ENCODE measurements around the gene ACYP2.
"Not testable (repeated sequence)": the region's sequence is repeated elsewhere in the genome, so short reads cannot be mapped to it uniquely, and the experiment has no call there.

Gene ACYP2

GRCh38 chr2:54115284-54116137 lies at the start of gene ACYP2:
Gene ACYP2 (plus strand): TSS chr2:54115615.
- peak; percentile 79 to 85 for DNase-seq (ENCODE audit: low read depth in 2 of 2)

- DNase-seq (ENCODE audit: low read depth in 2 of 2) = no peak
These were observed 49.5 kb upstream of the ACYP2 start for GRCh38 chr2:54065891-54066290.

- DNase-seq (ENCODE audit: low read depth in 2 of 2) = no peak
These were observed 47.5 kb upstream of the ACYP2 start for GRCh38 chr2:54067851-54068375.

GRCh38 chr2:54072483-54072882 lies 42.9 kb upstream of the ACYP2 start:
- DNase-seq (ENCODE audit: low read depth in 2 of 2) = not testable (repeated sequence)

GRCh38 chr2:54073796-54074195 lies 41.6 kb upstream of the ACYP2 start:
- DNase-seq (ENCODE audit: low read depth in 2 of 2) = no peak

- no peak for DNase-seq (ENCODE audit: low read depth in 2 of 2)
These were observed 40.6 kb upstream of the ACYP2 start for GRCh38 chr2:54074606-54075341.

- no peak for DNase-seq (ENCODE audit: low read depth in 2 of 2)
These were observed 38.8 kb upstream of the ACYP2 start for GRCh38 chr2:54076586-54076985.

GRCh38 chr2:54077088-54077900 lies 38.1 kb upstream of the ACYP2 start:
- no peak for DNase-seq (ENCODE audit: low read depth in 2 of 2)

GRCh38 chr2:54079331-54079730 lies 36.1 kb upstream of the ACYP2 start:
- DNase-seq (ENCODE audit: low read depth in 2 of 2) = no peak

- no peak for DNase-seq (ENCODE audit: low read depth in 2 of 2)
These were observed 33.8 kb upstream of the ACYP2 start for GRCh38 chr2:54081574-54081973.

- DNase-seq (ENCODE audit: low read depth in 2 of 2) = no peak
These were observed 32.4 kb upstream of the ACYP2 start for GRCh38 chr2:54083021-54083420.

GRCh38 chr2:54083445-54083844 lies 32.0 kb upstream of the ACYP2 start:
- no peak for DNase-seq (ENCODE audit: low read depth in 2 of 2)

GRCh38 chr2:54084600-54084999 lies 30.8 kb upstream of the ACYP2 start:
- DNase-seq (ENCODE audit: low read depth in 2 of 2) = no peak

- DNase-seq (ENCODE audit: low read depth in 2 of 2) = no peak
These were observed 30.3 kb upstream of the ACYP2 start for GRCh38 chr2:54085069-54085468.

- no peak for DNase-seq (ENCODE audit: low read depth in 2 of 2)
These were observed 29.3 kb upstream of the ACYP2 start for GRCh38 chr2:54086157-54086556.

GRCh38 chr2:54088191-54088634 lies 27.2 kb upstream of the ACYP2 start:
- no peak for DNase-seq (ENCODE audit: low read depth in 2 of 2)

- no peak for DNase-seq (ENCODE audit: low read depth in 2 of 2)
These were observed 26.7 kb upstream of the ACYP2 start for GRCh38 chr2:54088719-54089118.

GRCh38 chr2:54090521-54091117 lies 24.8 kb upstream of the ACYP2 start:
- no peak for DNase-seq (ENCODE audit: low read depth in 2 of 2)

- no peak for DNase-seq (ENCODE audit: low read depth in 2 of 2)
These were observed 22.5 kb upstream of the ACYP2 start for GRCh38 chr2:54092940-54093339.

GRCh38 chr2:54095406-54095805 lies 20.0 kb upstream of the ACYP2 start:
- DNase-seq (ENCODE audit: low read depth in 2 of 2) = not testable (repeated sequence)

- DNase-seq (ENCODE audit: low read depth in 2 of 2) = not testable (repeated sequence)
These were observed 19.3 kb upstream of the ACYP2 start for GRCh38 chr2:54096141-54096540.

Measured in stimulated activated CD8-positive, alpha-beta memory T cell treated with anti-CD3 and anti-CD28 coated beads, Interleukin-2, amount 100 ng/mL, for 1 hour (primary cell).